HepG2 (cell line): ENCODE data around the gene CDKN1A. TPM values are rescaled to one million over a fixed set of nuclear protein-coding genes. Genes with fewer than 3 reads are reported as not detected.

Experiments
- ATAC-seq: fragments of 200-7000 bp; cut with Tn5 transposase; 3 replicates; pipeline ENCODE4 v1.9.1; 2020; ENCODE audit warnings: mild to moderate bottlenecking, moderate library complexity
- BruUV-seq: library from RNA; stranded (reverse); fragments of 400-500 nt; replicated peaks from 2 replicates; lab custom pipeline; 2021; lab: Mats Ljungman, UMichigan
- CTCF ChIA-PET: fragments of 300-600 bp; formaldehyde crosslinking; extraction: SDS; loops from one replicate; lab custom pipeline; 2021; ENCODE audit warnings: low total read pairs, inconsistent platforms, low intra/inter-chr PET ratio; lab: Yijun Ruan, JAX
- POLR2A ChIA-PET: fragments of 350-600 bp; sonication (Branson Sonifier 250); formaldehyde crosslinking; loops from one replicate; lab custom pipeline; 2020; ENCODE audit warnings: antibody characterized with exemption, inconsistent platforms; lab: Yijun Ruan, JAX
- DNase-seq: peaks from one replicate; pipeline ENCODE4 v3.0.0-alpha.2; 2015; ENCODE audit warnings: low spot score
- FAIRE-seq: peaks from 3 replicates; lab custom pipeline; 2011; peaks lifted over from hg19 to GRCh38; lab: Jason Lieb, UNC
- H2AFZ ChIP-seq: one replicate; pipeline ENCODE4 v1.6.1; 2011; ENCODE audit warnings: low read length, inconsistent platforms
- H3K27ac ChIP-seq: fragments of 300-600 bp; 3 replicates; pipeline ENCODE4 v1.8.0; 2011; ENCODE audit warnings: mixed run types, mild to moderate bottlenecking, mixed read lengths, low read length, inconsistent platforms; ENCODE audit not compliant: insufficient read depth; ENCODE audit errors: extremely low read length
- H3K27me3 ChIP-seq, 2 experiments: fragments of 200-600 bp in 1 of 2; 2 replicates in 1 of 2; 3 replicates in 1 of 2; pipeline versions ENCODE4 v1.6.0 to v1.8.0; 2011; ENCODE audit warnings: low read length in 2 of 2, mild to moderate bottlenecking in 2 of 2, moderate library complexity in 2 of 2, inconsistent platforms in 1 of 2; ENCODE audit not compliant: insufficient read depth in 2 of 2, control insufficient read depth in 1 of 2
- H3K36me3 ChIP-seq, 2 experiments: fragments of 200-600 bp in 1 of 2; replicated peaks in 1 of 2; 2 replicates in 1 of 2; 3 replicates in 1 of 2; pipeline versions ENCODE4 v1.5.1 to v1.8.0; 2011; ENCODE audit warnings: low read length in 2 of 2, inconsistent platforms in 1 of 2; ENCODE audit not compliant: insufficient read depth in 2 of 2, control insufficient read depth in 1 of 2
- H3K4me1 ChIP-seq: 2 replicates; pipeline ENCODE4 v1.5.1; 2012; ENCODE audit warnings: low read length, inconsistent platforms; ENCODE audit not compliant: insufficient read depth
- H3K4me2 ChIP-seq: 2 replicates; pipeline ENCODE4 v1.6.0; 2011; ENCODE audit warnings: low read depth, low read length, inconsistent platforms
- H3K4me3 ChIP-seq, 3 experiments: fragments of 200-600 bp in 1 of 3; sonication (generic), shearing (Covaris generic) in 1 of 3; replicated peaks in 1 of 3; 2 replicates each; pipeline ENCODE4 v1.5.1; 2011 to 2016; ENCODE audit warnings: low read length in 3 of 3, inconsistent platforms in 2 of 3, low read depth in 2 of 3, mild to moderate bottlenecking in 2 of 3, control low read depth in 1 of 3, mixed read lengths in 1 of 3; ENCODE audit not compliant: insufficient read depth in 1 of 3
- H3K79me2 ChIP-seq: one replicate; pipeline ENCODE4 v1.6.1; 2011; ENCODE audit warnings: low read length, inconsistent platforms; ENCODE audit not compliant: insufficient read depth
- H3K9ac ChIP-seq: 2 replicates; pipeline ENCODE4 v1.6.0; 2011; ENCODE audit warnings: mild to moderate bottlenecking, low read depth, low read length, inconsistent platforms; ENCODE audit not compliant: insufficient read depth
- H3K9me3 ChIP-seq: 2 replicates; pipeline ENCODE4 v1.5.1; 2012; ENCODE audit warnings: mild to moderate bottlenecking, low read length
- H4K20me1 ChIP-seq: 2 replicates; pipeline ENCODE4 v1.6.0; 2011; ENCODE audit warnings: inconsistent platforms, mild to moderate bottlenecking, low read length, moderate library complexity; ENCODE audit not compliant: insufficient read depth
- AGO1 ChIP-seq: fragments of 200-400 bp; formaldehyde crosslinking; IDR thresholded peaks from 2 replicates; pipeline ENCODE4 v1.6.1; 2017; ENCODE audit warnings: mild to moderate bottlenecking, low read depth, low read length, moderate library complexity; ENCODE audit not compliant: poor library complexity, severe bottlenecking
- AGO2 ChIP-seq: fragments of 200-400 bp; formaldehyde crosslinking; optimal IDR thresholded peaks from 2 replicates; pipeline ENCODE3; 2017; ENCODE audit warnings: mild to moderate bottlenecking, low read depth, low read length, moderate library complexity
- CREB1 ChIP-seq, 2 experiments: fragments of 450-650 bp in 1 of 2; IDR thresholded peaks; 2 replicates each; pipeline ENCODE4 v1.6.1; 2016 to 2017; ENCODE audit warnings: control low read depth in 1 of 2, mild to moderate bottlenecking in 1 of 2, missing compliant biosample characterization in 1 of 2, missing genetic modification characterization in 1 of 2
- HOXA3 ChIP-seq: sonication (generic); formaldehyde crosslinking; IDR thresholded peaks from 2 replicates; pipeline ENCODE4 v1.5.0; 2020; ENCODE audit warnings: missing genetic modification reagents
- MIER2 ChIP-seq: IDR thresholded peaks from 2 replicates; pipeline ENCODE4 v1.6.1; 2016; ENCODE audit warnings: missing biosample characterization, missing genetic modification reagents
- RBM39 ChIP-seq: fragments of 200-400 bp; formaldehyde crosslinking; IDR thresholded peaks from one replicate; pipeline ENCODE4 v1.6.1; 2018; ENCODE audit warnings: antibody characterized with exemption, mild to moderate bottlenecking, low read depth, low read length; ENCODE audit not compliant: poor library complexity, severe bottlenecking
- RFXAP ChIP-seq: sonication (generic); formaldehyde crosslinking; IDR thresholded peaks from 2 replicates; pipeline ENCODE4 v1.4.0; 2020; ENCODE audit warnings: missing genetic modification reagents, borderline replicate concordance
- TCF7 ChIP-seq: sonication (generic); IDR thresholded peaks from 2 replicates; pipeline ENCODE4 v1.6.1; 2016; ENCODE audit warnings: antibody characterized with exemption, low read depth
- ZMYM3 ChIP-seq: sonication (generic); formaldehyde crosslinking; IDR thresholded peaks from 2 replicates; pipeline ENCODE4 v1.5.1; 2020; ENCODE audit warnings: mild to moderate bottlenecking, missing genetic modification reagents
- ZNF768 ChIP-seq: sonication (generic); formaldehyde crosslinking; IDR thresholded peaks from 2 replicates; pipeline ENCODE4 v1.4.0; 2020; ENCODE audit warnings: missing genetic modification reagents
- ZNF792 ChIP-seq: IDR thresholded peaks from 2 replicates; pipeline ENCODE4 v1.6.1; 2016
- WGBS: methylation state at CpG from one replicate; pipeline ENCODE4 v1.1.6; 2017; ENCODE audit warnings: low lambda C conversion rate; 5-methylcytosine and 5-hydroxymethylcytosine counted together
- in situ Hi-C: cut with HindIII; loops from 2 replicates; pipeline ENCODE4 v1.10.0; 2017; ENCODE audit warnings: low pct_unique_long_range_greater_than_20kb; ENCODE audit not compliant: extremely low pct_ligation_motif_present
- intact Hi-C: fragments of 100-400 bp; cut with micrococcal nuclease; formaldehyde crosslinking; loops from one replicate; pipeline ENCODE4 v1.10.0; 2022; ENCODE audit not compliant: unreplicated experiment
- polyA plus RNA-seq, 8 experiments: library from polyadenylated mRNA; depleted of rRNA in 3 of 8; stranded (reverse) in 7 of 8; unstranded in 1 of 8; fragments of >200 nt; fragmentation: Illumina TruSeq in 4 of 8; extraction: Trizol in 4 of 8; gene quantifications; 2 replicates each; pipeline versions ENCODE4 v1.2.1 to v1.2.3, GENCODE V29; 2011 to 2016; ENCODE audit warnings: low read depth in 4 of 8, missing spikeins in 1 of 8, mixed read lengths in 1 of 8; ENCODE audit not compliant: insufficient read depth in 1 of 8
- total RNA-seq, 5 experiments: library from RNA; depleted of rRNA; stranded (reverse); fragments of >200 nt; fragmentation: Illumina TruSeq; extraction: Trizol; gene quantifications; 2 replicates each; pipeline ENCODE4 v1.2.3, GENCODE V29; 2016; ENCODE audit warnings: low read depth in 1 of 5
- TF ChIP-seq, protein P1 (sequence below): sonication (generic); formaldehyde crosslinking; IDR thresholded peaks from 2 replicates; pipeline ENCODE4 v1.8.0; 2022; ENCODE audit warnings: low read depth, missing genetic modification reagents
- TF ChIP-seq, protein P2 (sequence below): sonication (generic); formaldehyde crosslinking; IDR thresholded peaks from 2 replicates; pipeline ENCODE4 v1.8.1; 2023; ENCODE audit warnings: mild to moderate bottlenecking, missing genetic modification reagents
- TF ChIP-seq, protein P3 (sequence below): sonication (generic); formaldehyde crosslinking; conservative IDR thresholded peaks from 2 replicates; pipeline ENCODE4 v1.4.0; 2020; ENCODE audit warnings: mild to moderate bottlenecking, missing genetic modification reagents, moderate library complexity
- TF ChIP-seq, protein P4 (sequence below): sonication (generic); formaldehyde crosslinking; IDR thresholded peaks from 2 replicates; pipeline ENCODE4 v1.4.0; 2020; ENCODE audit warnings: missing genetic modification reagents

The CDKN1A gene
- total and polyA plus RNA-seq, 2 of the 13 experiments (the other 11 are each of a cell fraction or from before 2014, with no cell fraction given), result 60.7 to 92.1 TPM

DNA sequence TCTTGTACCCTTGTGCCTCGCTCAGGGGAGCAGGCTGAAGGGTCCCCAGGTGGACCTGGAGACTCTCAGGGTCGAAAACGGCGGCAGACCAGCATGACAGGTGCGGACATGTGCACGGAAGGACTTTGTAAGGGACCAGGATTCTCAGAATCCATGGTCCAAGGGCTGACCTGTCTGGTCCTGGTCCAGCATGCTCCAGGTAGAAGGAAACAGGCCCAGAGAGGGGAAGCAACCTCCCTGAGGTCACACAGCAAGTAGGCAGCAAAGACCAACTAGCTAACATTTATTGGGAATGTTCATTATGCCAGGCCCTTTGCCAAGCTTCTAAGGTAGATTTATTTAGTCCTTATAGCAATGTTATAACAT lies 5.9 kb downstream of the CDKN1A start (continued):
- TF ChIP-seq, protein P1, sequence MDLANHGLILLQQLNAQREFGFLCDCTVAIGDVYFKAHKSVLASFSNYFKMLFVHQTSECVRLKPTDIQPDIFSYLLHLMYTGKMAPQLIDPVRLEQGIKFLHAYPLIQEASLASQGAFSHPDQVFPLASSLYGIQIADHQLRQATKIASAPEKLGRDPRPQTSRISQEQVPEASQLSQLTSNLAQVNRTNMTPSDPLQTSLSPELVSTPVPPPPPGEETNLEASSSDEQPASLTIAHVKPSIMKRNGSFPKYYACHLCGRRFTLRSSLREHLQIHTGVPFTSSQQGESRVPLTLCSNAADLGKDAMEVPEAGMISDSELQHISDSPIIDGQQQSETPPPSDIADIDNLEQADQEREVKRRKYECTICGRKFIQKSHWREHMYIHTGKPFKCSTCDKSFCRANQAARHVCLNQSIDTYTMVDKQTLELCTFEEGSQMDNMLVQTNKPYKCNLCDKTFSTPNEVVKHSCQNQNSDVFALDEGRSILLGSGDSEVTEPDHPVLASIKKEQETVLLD, result peak; percentile 4; the same call in 1 of the 2 replicates
- TF ChIP-seq ZMYM3 (CRISPR knock-in tag), result peak; percentile 58; the same call in 1 of the 2 replicates
- TF ChIP-seq ZNF768 (CRISPR knock-in tag), result peak; percentile 97

DNA sequence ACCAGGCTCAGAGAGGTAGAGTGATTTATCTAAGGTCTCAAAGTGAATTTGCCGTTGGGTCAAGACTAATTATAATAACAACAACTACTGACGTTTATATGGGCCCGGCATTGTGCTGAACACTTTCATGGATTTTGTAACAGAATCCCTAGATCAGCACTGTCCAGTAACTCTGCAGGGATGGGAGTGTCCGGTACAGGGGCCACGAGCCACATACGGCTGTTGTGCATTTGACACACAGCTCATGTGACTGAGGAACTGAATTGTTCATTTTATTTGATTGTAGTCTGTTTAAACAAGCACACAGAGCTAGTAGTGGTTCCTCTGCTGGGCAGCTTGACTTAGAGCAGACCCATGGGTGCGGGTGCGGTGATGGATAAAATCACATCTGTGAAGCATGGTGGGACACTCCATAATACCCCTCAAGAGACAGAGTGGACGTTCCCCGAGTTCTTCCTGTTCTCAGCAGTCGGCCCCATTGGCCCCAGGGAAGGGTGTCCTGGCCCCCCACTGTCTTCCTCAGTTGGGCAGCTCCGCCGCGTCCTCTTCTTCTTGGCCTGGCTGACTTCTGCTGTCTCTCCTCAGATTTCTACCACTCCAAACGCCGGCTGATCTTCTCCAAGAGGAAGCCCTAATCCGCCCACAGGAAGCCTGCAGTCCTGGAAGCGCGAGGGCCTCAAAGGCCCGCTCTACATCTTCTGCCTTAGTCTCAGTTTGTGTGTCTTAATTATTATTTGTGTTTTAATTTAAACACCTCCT lies 6.8 kb downstream of the CDKN1A start:
- no peak overlapping the region for H3K27ac ChIP-seq
- ChIA-PET CTCF (no interaction called here), POLR2A (interaction anchor here (1.8 to 4.1 kb wide), 2 partner anchors 18 to 42 kb away, joined by 9 to 29 read pairs; no protein-coding TSS in a partner anchor)
- ATAC-seq (no peak), DNase-seq (no peak), FAIRE-seq (no peak)
- no peak overlapping the region for H2AFZ ChIP-seq
- peaks cover 3 to 11% of the 10 kb centered on the region in 2 experiments; a peak in 3 of 5 replicates for H3K27me3 ChIP-seq
- H3K4me3 ChIP-seq, result no peak overlapping the region
- peaks cover 36% of the 10 kb centered on the region for H3K4me1 ChIP-seq
- in situ Hi-C loops, result no loop called here
- peaks cover 29 to 49% of the 10 kb centered on the region in 2 experiments for H3K36me3 ChIP-seq
- peaks cover 71% of the 10 kb centered on the region for H4K20me1 ChIP-seq
- H3K4me2 ChIP-seq, result no peak overlapping the region
- H3K79me2 ChIP-seq, result peaks cover 24% of the 10 kb centered on the region
- no peak overlapping the region for H3K9ac ChIP-seq
- H3K9me3 ChIP-seq, result no peaks in the 10 kb centered on the region
- no TSS peak for BruUV-seq
- intact Hi-C loops, result no loop called here
- 97% methylated on average over 20 of the region's 20 CpGs for WGBS
- TF ChIP-seq, protein P2, sequence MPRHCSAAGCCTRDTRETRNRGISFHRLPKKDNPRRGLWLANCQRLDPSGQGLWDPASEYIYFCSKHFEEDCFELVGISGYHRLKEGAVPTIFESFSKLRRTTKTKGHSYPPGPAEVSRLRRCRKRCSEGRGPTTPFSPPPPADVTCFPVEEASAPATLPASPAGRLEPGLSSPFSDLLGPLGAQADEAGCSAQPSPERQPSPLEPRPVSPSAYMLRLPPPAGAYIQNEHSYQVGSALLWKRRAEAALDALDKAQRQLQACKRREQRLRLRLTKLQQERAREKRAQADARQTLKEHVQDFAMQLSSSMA (CRISPR knock-in tag), result no peak
- TF ChIP-seq CREB1 (IDR thresholded peaks at IDR 0.05), result no peak
- no peak for TF ChIP-seq CREB1 (CRISPR knock-in tag; IDR thresholded peaks at IDR 0.05)
- no peak for TF ChIP-seq MIER2 (CRISPR knock-in tag)
- no peak for TF ChIP-seq TCF7
- TF ChIP-seq AGO2, result peak; percentile 81
- TF ChIP-seq, protein P3, sequence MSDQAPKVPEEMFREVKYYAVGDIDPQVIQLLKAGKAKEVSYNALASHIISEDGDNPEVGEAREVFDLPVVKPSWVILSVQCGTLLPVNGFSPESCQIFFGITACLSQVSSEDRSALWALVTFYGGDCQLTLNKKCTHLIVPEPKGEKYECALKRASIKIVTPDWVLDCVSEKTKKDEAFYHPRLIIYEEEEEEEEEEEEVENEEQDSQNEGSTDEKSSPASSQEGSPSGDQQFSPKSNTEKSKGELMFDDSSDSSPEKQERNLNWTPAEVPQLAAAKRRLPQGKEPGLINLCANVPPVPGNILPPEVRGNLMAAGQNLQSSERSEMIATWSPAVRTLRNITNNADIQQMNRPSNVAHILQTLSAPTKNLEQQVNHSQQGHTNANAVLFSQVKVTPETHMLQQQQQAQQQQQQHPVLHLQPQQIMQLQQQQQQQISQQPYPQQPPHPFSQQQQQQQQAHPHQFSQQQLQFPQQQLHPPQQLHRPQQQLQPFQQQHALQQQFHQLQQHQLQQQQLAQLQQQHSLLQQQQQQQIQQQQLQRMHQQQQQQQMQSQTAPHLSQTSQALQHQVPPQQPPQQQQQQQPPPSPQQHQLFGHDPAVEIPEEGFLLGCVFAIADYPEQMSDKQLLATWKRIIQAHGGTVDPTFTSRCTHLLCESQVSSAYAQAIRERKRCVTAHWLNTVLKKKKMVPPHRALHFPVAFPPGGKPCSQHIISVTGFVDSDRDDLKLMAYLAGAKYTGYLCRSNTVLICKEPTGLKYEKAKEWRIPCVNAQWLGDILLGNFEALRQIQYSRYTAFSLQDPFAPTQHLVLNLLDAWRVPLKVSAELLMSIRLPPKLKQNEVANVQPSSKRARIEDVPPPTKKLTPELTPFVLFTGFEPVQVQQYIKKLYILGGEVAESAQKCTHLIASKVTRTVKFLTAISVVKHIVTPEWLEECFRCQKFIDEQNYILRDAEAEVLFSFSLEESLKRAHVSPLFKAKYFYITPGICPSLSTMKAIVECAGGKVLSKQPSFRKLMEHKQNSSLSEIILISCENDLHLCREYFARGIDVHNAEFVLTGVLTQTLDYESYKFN (CRISPR knock-in tag), result no peak
- TF ChIP-seq RBM39, result no peak
- TF ChIP-seq AGO1, result peak; percentile 91
- TF ChIP-seq ZNF792 (CRISPR knock-in tag), result no peak
- TF ChIP-seq, protein P4, sequence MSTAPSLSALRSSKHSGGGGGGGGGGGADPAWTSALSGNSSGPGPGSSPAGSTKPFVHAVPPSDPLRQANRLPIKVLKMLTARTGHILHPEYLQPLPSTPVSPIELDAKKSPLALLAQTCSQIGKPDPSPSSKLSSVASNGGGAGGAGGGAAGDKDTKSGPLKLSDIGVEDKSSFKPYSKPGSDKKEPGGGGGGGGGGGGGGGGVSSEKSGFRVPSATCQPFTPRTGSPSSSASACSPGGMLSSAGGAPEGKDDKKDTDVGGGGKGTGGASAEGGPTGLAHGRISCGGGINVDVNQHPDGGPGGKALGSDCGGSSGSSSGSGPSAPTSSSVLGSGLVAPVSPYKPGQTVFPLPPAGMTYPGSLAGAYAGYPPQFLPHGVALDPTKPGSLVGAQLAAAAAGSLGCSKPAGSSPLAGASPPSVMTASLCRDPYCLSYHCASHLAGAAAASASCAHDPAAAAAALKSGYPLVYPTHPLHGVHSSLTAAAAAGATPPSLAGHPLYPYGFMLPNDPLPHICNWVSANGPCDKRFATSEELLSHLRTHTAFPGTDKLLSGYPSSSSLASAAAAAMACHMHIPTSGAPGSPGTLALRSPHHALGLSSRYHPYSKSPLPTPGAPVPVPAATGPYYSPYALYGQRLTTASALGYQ (CRISPR knock-in tag), result no peak
- no peak for TF ChIP-seq HOXA3
- no peak for TF ChIP-seq RFXAP (CRISPR knock-in tag)
